ENCODE results near the gene MS4A3. TPM values are rescaled to one million over a fixed set of nuclear protein-coding genes. Genes with fewer than 3 reads are reported as not detected.

MS4A3 gene, protein sequence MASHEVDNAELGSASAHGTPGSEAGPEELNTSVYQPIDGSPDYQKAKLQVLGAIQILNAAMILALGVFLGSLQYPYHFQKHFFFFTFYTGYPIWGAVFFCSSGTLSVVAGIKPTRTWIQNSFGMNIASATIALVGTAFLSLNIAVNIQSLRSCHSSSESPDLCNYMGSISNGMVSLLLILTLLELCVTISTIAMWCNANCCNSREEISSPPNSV
- not detected in 5 replicates for total RNA-seq (2022; extraction: Qiagen RNA extraction)

DNA sequence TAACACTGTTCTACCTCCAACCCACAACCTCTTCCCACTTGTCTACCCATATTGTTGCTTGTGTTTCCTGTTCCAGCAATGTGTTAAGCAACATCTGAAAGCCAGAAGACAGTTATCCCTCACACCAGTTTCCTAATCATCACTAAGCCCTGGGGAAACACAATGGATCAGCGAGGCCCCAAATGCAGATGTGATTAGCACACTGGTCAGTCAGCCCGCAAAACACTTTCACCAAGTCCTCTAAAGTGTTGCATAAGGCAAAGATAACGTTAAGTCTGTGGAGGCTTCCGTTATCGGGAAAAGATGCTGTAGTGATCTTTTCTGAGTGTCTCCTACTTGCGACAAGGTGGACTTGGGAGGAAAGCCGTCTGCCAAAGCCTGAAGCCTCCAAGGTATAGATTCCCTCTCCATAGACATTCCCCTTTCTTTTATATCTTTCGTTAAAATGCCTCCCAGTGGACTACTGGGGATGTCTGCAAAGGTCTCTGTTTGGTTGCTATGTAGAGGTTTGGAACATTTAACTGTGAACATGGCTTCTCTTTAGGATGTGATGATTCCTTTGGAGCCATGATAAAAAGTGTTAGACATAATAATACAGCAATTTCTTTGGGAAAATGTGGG lies at the start of gene MS4A3:
TSS of gene MS4A3 (plus strand) at position 317 of the 621 bp plus-strand sequence. CDS start 4,496 bp downstream, outside the sequence.

DNA sequence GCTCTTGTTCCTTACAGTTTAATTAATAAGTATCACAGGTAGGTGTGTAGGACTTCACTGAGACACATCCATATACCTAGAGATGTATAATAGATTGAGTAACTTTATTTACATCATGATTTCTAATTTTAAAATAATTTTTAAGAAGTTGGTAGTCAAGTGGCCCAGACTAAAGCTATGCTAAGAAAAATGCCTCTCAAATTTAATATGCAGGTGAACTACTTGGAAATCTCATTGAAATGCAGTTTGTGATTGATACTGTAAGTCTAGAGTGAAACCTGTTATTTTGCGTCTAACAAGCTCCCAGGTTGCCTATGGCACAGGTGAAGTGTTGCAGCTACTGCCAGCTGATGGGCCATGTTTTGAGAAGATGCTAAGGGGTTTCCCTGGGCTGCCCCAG lies 39.6 kb upstream of the MS4A3 start, which contains the start of gene OOSP4B:
TSS of gene OOSP4B (plus strand) at position 301 of the 400 bp plus-strand sequence.

DNA sequence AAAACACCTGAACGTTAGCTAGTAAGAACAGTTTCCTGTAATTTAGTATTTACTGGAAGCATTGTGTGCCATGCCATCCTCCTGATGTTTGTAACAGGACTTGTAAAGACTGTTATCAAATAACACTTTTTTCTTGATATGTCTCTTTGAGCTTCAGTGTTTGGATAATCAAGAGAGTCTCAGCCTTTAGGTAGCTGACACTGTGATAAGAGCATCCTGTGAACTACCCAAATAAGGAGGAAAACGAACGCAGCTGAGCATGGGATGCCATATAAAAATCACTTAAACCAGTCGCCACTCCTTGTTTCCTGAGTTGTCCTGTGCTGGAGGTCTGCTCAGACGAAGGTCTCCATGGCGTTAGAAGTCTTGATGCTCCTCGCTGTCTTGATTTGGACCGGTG lies 16.4 kb upstream of the MS4A3 start, which contains the start of gene OOSP2:
TSS of gene OOSP2 (plus strand) at position 301 of the 400 bp plus-strand sequence. CDS start at position 352, 51 bp downstream.

DNA sequence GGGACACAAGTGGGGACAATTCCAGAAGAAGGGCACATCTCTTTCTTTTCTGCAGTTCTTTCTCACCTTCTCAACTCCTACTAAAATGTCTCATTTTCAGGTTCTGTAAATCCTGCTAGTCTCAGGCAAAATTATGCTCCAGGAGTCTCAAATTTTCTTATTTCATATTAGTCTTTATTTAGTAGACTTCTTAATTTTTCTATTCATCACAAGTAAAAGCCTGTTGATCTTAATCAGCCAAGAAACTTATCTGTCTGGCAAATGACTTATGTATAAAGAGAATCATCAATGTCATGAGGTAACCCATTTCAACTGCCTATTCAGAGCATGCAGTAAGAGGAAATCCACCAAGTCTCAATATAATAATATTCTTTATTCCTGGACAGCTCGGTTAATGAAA lies 31.9 kb downstream of the MS4A3 start, which contains the start of gene MS4A2:
TSS of gene MS4A2 (plus strand) at position 301 of the 400 bp plus-strand sequence. CDS start 102 bp downstream, outside the sequence.

Other genes with a start within 250 kb of the MS4A3 start
- gene MRPL16, start 245.9 kb upstream of the MS4A3 start, total RNA-seq (2022; extraction: Qiagen RNA extraction): 63.0 to 66.2 TPM (median 65.1 TPM) in 5 replicates
- gene CBLIF, start 211.2 kb upstream of the MS4A3 start, total RNA-seq (2022; extraction: Qiagen RNA extraction): not detected in 5 replicates
- 0.24 to 0.63 TPM (median 0.25 TPM) in 5 replicates for gene TCN1, start 190.2 kb upstream of the MS4A3 start, total RNA-seq (2022; extraction: Qiagen RNA extraction)
- 0.11 TPM in 1 of 5 replicates, not detected in the others for gene OOSP3, start 177.9 kb upstream of the MS4A3 start, total RNA-seq (2022; extraction: Qiagen RNA extraction)
- not detected in 5 replicates for gene OOSP1, start 118.2 kb upstream of the MS4A3 start, total RNA-seq (2022; extraction: Qiagen RNA extraction)
- not detected in 5 replicates for gene OOSP4A, start 92.6 kb upstream of the MS4A3 start, total RNA-seq (2022; extraction: Qiagen RNA extraction)
- gene OOSP4B, start 39.5 kb upstream of the MS4A3 start, total RNA-seq (2022; extraction: Qiagen RNA extraction): not detected in 5 replicates
- not detected in 5 replicates for gene OOSP2, start 16.3 kb upstream of the MS4A3 start, total RNA-seq (2022; extraction: Qiagen RNA extraction)
- gene MS4A2, start 32.0 kb downstream of the MS4A3 start, total RNA-seq (2022; extraction: Qiagen RNA extraction): not detected in 5 replicates
- not detected in 5 replicates for gene MS4A6A, start 126.4 kb downstream of the MS4A3 start, total RNA-seq (2022; extraction: Qiagen RNA extraction)
- gene MS4A4E, start 186.5 kb downstream of the MS4A3 start, total RNA-seq (2022; extraction: Qiagen RNA extraction): not detected in 5 replicates
- gene MS4A4A, start 224.0 kb downstream of the MS4A3 start, total RNA-seq (2022; extraction: Qiagen RNA extraction): not detected in 5 replicates